Measurements from ENCODE around the gene MTHFD1L.

Gene MTHFD1L

DNA sequence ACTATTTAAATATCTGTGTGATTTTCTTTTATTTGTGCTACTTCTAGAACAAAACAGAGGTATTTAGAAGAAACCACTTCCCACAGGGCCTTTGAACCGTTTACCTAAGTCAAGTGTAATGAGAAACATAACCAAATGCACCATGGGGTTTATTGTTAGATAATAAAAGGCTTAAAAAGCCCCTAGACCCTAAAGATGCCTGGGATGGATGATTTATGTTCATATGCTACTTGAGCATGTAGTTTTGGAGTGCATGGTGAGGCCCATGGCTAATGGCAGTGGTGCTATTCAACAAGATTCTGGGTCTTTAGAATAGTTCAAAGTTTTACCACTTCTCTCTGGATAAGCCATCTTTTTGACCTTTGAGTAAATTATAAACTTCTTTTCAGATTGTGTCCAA is 65.9 kb downstream of the MTHFD1L start:
- no peak overlapping the region for H3K4me3 ChIP-seq (ENCODE audit: low read length)
- peaks cover 3% of the 10 kb centered on the region for H3K4me1 ChIP-seq (ENCODE audit: control insufficient read depth, insufficient read depth, low read length)
- H3K27me3 ChIP-seq (ENCODE audit: control insufficient read depth, insufficient read depth, low read length) = no peaks in the 10 kb centered on the region
- H3K9ac ChIP-seq (ENCODE audit: low read length) = no peak overlapping the region
- no peaks in the 10 kb centered on the region for H3K36me3 ChIP-seq (ENCODE audit: control insufficient read depth, insufficient read depth, low read length)
- H3K27ac ChIP-seq (ENCODE audit: low read depth, low read length) = no peak overlapping the region

DNA sequence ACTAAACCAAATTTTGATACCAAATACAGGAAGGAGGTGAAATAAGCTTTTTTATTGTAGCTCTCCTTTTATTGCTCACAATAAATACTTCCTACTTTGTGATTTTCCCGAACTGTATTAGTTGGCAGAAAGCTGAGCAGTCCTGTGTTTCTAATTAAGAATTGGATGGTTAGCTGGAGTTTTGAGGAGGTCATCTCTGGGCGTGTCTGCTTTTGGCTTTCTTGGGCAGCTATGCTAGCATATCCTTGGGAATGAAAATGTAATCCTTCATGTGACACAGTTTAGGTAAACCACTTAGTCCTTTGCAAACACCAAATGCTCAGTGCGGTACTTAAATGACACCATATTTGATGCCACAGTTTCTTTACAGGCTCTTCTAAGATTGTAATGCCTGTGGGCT is 67.5 kb downstream of the MTHFD1L start:
- H3K9ac ChIP-seq (ENCODE audit: low read length) = no peak overlapping the region

DNA sequence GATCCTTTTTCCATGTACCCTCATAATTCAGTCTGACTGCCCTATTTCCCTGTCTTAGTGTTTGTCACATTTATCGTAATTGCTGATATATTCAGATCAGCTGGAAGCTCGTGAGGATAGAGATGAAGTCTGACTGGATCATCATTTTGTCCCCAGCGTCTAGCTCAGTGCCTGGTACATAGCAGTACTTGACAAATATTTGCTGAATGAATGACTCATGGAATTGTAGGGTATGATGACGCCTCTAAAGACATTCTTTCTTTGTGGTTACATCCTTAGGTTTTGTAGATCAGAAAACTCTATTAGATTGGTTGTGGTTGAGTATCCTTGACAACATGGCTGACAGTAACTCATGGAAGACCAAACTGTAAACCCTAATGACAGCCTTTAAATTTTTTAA is 68.9 kb downstream of the MTHFD1L start:
- Histone ChIP-seq H3K9ac (ENCODE audit: low read length) (no peak overlapping the region), H3K4me3 (ENCODE audit: low read length) (no peak overlapping the region), H3K27ac (ENCODE audit: low read depth, low read length) (no peak overlapping the region), H3K27me3 (ENCODE audit: control insufficient read depth, insufficient read depth, low read length) (no peaks in the 10 kb centered on the region), H3K4me1 (ENCODE audit: control insufficient read depth, insufficient read depth, low read length) (peaks cover 1% of the 10 kb centered on the region), H3K36me3 (ENCODE audit: control insufficient read depth, insufficient read depth, low read length) (no peaks in the 10 kb centered on the region)

More for the DNA sequence above, 67.5 kb downstream of the MTHFD1L start:
- H3K4me3 ChIP-seq (ENCODE audit: low read length) = no peak overlapping the region
- H3K36me3 ChIP-seq (ENCODE audit: control insufficient read depth, insufficient read depth, low read length) = no peaks in the 10 kb centered on the region
- peaks cover 3% of the 10 kb centered on the region for H3K4me1 ChIP-seq (ENCODE audit: control insufficient read depth, insufficient read depth, low read length)
- H3K27ac ChIP-seq (ENCODE audit: low read depth, low read length) = no peak overlapping the region
- H3K27me3 ChIP-seq (ENCODE audit: control insufficient read depth, insufficient read depth, low read length) = no peaks in the 10 kb centered on the region

DNA sequence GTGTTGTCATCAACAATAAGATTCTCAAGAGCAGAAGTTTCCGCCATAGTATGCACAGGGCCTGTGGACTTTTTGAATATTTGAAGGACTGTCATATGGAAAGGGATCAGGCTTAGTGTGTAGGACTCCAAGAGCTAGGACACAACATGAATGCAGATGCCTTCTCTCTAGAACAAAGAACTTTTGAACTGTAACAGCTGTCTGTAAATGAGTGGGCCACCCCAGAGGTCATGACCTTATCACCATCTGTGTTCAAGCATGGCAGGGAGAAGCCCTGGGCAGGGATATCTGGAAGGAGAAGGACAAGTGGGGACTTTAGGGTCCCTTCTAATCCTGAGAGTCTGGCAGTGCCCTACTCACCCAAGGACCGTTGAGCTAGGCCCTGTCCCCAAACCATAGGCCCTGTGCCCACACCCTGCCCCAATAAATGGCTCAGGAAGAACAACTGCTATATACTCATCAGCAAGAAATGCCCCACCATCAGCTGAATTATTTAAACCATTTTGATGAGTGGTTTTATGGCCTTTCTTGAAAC is 70.6 kb downstream of the MTHFD1L start:
- Histone ChIP-seq H3K9ac (ENCODE audit: low read length) (no peak overlapping the region), H3K27ac (ENCODE audit: low read depth, low read length) (no peak overlapping the region), H3K4me3 (ENCODE audit: low read length) (no peak overlapping the region), H3K4me1 (ENCODE audit: control insufficient read depth, insufficient read depth, low read length) (no peaks in the 10 kb centered on the region), H3K27me3 (ENCODE audit: control insufficient read depth, insufficient read depth, low read length) (no peaks in the 10 kb centered on the region), H3K36me3 (ENCODE audit: control insufficient read depth, insufficient read depth, low read length) (no peaks in the 10 kb centered on the region)

DNA sequence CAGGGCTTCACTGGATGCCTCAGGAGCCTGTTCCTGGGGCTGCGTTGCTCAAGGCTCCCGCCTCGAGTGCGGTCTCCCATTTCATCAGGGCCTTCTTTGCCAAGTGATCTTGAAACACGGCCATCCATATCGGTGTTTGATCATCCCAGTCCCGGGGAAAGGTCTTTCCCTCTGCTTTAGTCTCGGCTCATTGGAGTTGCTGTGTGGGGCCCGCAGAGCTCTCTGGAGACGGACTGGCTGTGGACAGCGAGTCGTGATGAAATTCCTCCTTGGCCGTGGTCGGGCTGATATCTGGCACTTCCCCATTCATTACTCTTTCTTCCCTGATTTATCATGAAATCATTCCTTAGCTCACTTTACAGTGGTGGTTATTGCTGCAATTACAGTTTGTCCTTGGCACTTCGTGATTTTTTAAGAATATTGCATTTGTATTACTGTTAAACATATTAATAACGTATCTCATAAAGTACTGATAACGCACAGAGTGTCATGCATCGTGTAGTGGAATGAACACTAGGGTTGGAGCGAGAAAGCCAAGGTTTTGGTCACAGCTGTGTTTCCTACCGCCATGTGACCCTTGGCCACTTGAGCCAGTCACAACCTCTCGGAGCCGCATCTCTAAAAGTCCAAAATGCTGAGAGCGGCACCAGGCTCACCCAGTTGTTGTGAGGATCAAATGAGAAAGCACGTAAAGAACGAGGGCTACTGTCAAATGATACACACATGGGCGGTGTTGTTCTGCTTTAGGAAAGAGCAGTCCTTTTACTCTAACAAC is 71.8 kb downstream of the MTHFD1L start:
- Histone ChIP-seq H3K4me3 (ENCODE audit: low read length) (no peak overlapping the region), H3K4me1 (ENCODE audit: control insufficient read depth, insufficient read depth, low read length) (no peaks in the 10 kb centered on the region), H3K27me3 (ENCODE audit: control insufficient read depth, insufficient read depth, low read length) (no peaks in the 10 kb centered on the region), H3K27ac (ENCODE audit: low read depth, low read length) (no peak overlapping the region), H3K9ac (ENCODE audit: low read length) (no peak overlapping the region), H3K36me3 (ENCODE audit: control insufficient read depth, insufficient read depth, low read length) (no peaks in the 10 kb centered on the region)

DNA sequence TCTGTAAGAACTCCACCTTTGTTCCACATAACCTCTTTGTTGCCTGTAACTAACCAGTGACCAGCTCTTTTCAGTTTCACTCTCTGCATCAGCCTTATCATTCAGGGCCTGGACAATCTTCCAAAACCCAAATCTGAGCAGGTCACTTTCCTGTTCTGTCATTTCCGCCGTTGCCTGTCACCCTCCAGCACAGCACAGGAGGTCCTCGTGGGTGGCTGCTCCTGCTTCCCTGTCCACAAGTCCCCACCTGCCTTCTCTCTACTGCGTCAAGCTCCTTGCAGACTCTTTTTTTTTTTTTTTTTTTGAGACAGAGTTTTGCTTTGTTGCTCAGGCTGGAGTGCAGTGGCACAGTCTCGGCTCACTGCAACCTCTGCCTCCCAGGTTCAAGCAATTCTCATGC is 73.9 kb downstream of the MTHFD1L start:
- Histone ChIP-seq H3K9ac (ENCODE audit: low read length) (no peak overlapping the region), H3K4me1 (ENCODE audit: control insufficient read depth, insufficient read depth, low read length) (no peaks in the 10 kb centered on the region), H3K4me3 (ENCODE audit: low read length) (no peak overlapping the region), H3K27ac (ENCODE audit: low read depth, low read length) (no peak overlapping the region), H3K27me3 (ENCODE audit: control insufficient read depth, insufficient read depth, low read length) (no peaks in the 10 kb centered on the region), H3K36me3 (ENCODE audit: control insufficient read depth, insufficient read depth, low read length) (no peaks in the 10 kb centered on the region)

DNA sequence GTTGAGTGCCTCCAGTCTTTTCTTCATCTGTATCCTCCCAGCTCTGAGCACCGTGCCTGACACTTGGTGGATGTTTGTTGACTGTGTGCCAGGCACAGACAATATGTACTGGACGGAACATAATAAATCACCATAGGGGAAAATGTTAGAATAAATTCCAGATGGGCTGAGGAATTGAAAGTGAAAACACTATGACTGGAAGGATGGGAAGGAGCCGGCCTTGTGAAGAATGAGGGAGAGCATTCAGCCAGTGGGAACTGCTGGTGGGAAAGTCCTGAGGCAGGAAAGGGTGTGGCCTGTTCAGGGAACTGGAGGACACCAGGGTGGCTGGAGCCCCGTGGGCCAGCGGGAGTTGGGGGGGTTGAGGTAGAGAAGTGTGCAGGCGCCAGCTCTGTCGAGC is 75.4 kb downstream of the MTHFD1L start:
- no peak overlapping the region for H3K9ac ChIP-seq (ENCODE audit: low read length)
- H3K27me3 ChIP-seq (ENCODE audit: control insufficient read depth, insufficient read depth, low read length) = no peaks in the 10 kb centered on the region
- H3K4me3 ChIP-seq (ENCODE audit: low read length) = no peak overlapping the region
- H3K27ac ChIP-seq (ENCODE audit: low read depth, low read length) = no peak overlapping the region
- H3K4me1 ChIP-seq (ENCODE audit: control insufficient read depth, insufficient read depth, low read length) = no peaks in the 10 kb centered on the region
- H3K36me3 ChIP-seq (ENCODE audit: control insufficient read depth, insufficient read depth, low read length) = no peaks in the 10 kb centered on the region

DNA sequence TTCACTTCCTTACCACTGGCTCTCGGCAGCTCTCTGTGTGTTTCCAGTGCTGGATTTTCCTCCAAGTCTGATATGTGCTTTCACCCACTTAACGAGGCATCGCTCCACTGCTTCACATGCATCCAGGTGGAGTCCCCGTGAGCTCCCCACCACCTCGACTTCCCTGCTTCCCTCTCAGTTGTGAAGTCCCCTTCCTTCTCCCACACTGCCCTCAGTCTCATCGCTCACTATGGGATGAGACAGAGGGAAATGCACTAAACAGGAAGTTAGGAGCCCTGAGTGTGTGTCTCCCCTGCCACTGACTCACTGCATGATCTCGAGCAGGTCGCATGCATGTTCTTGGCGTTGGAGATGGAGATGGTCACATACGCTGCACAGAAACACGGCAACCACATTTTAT is 84.0 kb downstream of the MTHFD1L start:
- Histone ChIP-seq H3K27me3 (ENCODE audit: control insufficient read depth, insufficient read depth, low read length) (no peaks in the 10 kb centered on the region), H3K4me3 (ENCODE audit: low read length) (no peak overlapping the region), H3K27ac (ENCODE audit: low read depth, low read length) (no peak overlapping the region), H3K9ac (ENCODE audit: low read length) (no peak overlapping the region), H3K36me3 (ENCODE audit: control insufficient read depth, insufficient read depth, low read length) (no peaks in the 10 kb centered on the region), H3K4me1 (ENCODE audit: control insufficient read depth, insufficient read depth, low read length) (no peaks in the 10 kb centered on the region)

DNA sequence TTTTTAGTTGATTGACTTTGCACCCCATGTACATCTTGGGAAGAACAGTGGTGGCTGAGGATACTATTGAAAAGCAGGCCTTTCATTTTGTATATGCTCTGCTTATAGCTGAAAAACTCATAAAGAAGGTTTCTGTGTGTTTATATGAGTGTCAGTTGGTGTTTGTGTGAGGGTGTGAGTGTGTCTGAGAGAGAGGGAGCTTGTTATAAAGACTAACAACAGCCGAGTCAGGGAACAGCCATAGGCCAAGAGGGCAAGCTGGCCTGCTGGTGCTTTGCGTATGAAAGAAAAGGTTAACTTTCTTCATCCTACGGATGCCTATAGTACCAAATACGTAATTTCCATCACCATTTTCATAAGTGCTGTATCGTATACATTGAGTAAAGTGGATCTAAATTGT is 88.3 kb downstream of the MTHFD1L start:
- no peaks in the 10 kb centered on the region for H3K27me3 ChIP-seq (ENCODE audit: control insufficient read depth, insufficient read depth, low read length)
- H3K4me1 ChIP-seq (ENCODE audit: control insufficient read depth, insufficient read depth, low read length) = no peaks in the 10 kb centered on the region
- H3K27ac ChIP-seq (ENCODE audit: low read depth, low read length) = no peak overlapping the region
- no peak overlapping the region for H3K9ac ChIP-seq (ENCODE audit: low read length)
- H3K36me3 ChIP-seq (ENCODE audit: control insufficient read depth, insufficient read depth, low read length) = no peaks in the 10 kb centered on the region
- H3K4me3 ChIP-seq (ENCODE audit: low read length) = no peak overlapping the region

DNA sequence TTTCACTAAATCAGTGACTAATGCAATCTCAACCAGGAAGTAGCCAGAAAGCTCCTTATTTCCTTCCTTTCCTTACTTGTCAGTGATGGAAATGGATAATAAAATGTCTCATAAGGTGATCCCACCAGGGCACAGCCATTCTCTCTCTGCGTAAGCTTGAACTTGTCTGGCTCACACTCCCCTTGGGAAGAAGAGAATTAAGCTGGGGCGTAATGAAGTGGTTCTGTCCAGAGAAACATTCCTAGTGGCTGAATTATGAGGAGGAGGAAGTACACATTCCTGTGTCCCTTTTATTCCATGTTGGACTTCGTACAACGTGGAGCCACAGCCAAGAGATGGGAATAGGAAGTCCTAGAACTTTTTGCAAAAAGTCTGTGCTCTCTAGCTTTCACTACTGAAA is 93.7 kb downstream of the MTHFD1L start:
- Histone ChIP-seq H3K36me3 (ENCODE audit: control insufficient read depth, insufficient read depth, low read length) (no peaks in the 10 kb centered on the region), H3K27me3 (ENCODE audit: control insufficient read depth, insufficient read depth, low read length) (no peaks in the 10 kb centered on the region), H3K4me1 (ENCODE audit: control insufficient read depth, insufficient read depth, low read length) (no peaks in the 10 kb centered on the region), H3K4me3 (ENCODE audit: low read length) (no peak overlapping the region), H3K9ac (ENCODE audit: low read length) (no peak overlapping the region), H3K27ac (ENCODE audit: low read depth, low read length) (no peak overlapping the region)

DNA sequence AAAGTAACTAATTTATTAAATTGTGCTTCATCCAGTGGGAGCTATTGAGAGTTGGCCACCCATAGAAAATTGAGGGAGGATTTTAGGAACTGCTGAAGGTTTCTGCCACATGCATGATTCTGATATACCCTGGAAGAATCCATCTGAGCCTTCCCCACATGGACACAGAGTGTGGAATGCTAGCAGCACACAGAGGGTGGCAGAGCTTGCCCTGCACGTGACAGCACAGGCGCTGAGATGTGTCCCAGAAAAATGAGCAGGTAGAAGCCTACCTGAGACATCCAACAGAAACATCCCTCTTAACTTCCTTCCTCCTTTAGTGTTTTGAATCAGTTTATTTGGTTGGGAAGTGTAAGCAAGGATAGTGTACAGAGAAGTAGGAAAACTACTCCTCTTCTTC is 96.9 kb downstream of the MTHFD1L start:
- H3K4me1 ChIP-seq (ENCODE audit: control insufficient read depth, insufficient read depth, low read length) = no peaks in the 10 kb centered on the region
- H3K27me3 ChIP-seq (ENCODE audit: control insufficient read depth, insufficient read depth, low read length) = no peaks in the 10 kb centered on the region
- H3K27ac ChIP-seq (ENCODE audit: low read depth, low read length) = no peak overlapping the region
- H3K36me3 ChIP-seq (ENCODE audit: control insufficient read depth, insufficient read depth, low read length) = no peaks in the 10 kb centered on the region
- no peak overlapping the region for H3K4me3 ChIP-seq (ENCODE audit: low read length)
- H3K9ac ChIP-seq (ENCODE audit: low read length) = no peak overlapping the region

DNA sequence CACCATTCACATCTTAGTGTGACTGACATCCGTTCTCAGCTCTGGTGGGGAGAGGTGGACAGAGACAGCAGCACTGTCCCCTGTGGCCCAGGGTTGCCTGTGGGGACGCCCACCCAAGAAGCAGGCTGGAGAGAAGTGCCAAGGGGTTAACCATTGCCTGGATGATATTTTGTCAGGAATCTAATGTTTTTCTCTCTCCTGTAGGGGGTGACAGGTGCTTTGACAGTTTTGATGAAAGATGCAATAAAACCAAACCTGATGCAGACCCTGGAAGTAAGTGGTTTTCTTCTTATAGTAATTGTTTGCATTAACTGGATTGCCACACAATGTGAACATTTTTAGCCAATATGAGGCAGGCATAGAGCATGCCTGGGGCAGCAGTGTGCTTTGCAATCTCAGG is 99.3 kb downstream of the MTHFD1L start:
- no peak overlapping the region for H3K27ac ChIP-seq (ENCODE audit: low read depth, low read length)
- no peaks in the 10 kb centered on the region for H3K36me3 ChIP-seq (ENCODE audit: control insufficient read depth, insufficient read depth, low read length)
- H3K27me3 ChIP-seq (ENCODE audit: control insufficient read depth, insufficient read depth, low read length) = no peaks in the 10 kb centered on the region
- H3K4me3 ChIP-seq (ENCODE audit: low read length) = no peak overlapping the region
- no peaks in the 10 kb centered on the region for H3K4me1 ChIP-seq (ENCODE audit: control insufficient read depth, insufficient read depth, low read length)
- no peak overlapping the region for H3K9ac ChIP-seq (ENCODE audit: low read length)

DNA sequence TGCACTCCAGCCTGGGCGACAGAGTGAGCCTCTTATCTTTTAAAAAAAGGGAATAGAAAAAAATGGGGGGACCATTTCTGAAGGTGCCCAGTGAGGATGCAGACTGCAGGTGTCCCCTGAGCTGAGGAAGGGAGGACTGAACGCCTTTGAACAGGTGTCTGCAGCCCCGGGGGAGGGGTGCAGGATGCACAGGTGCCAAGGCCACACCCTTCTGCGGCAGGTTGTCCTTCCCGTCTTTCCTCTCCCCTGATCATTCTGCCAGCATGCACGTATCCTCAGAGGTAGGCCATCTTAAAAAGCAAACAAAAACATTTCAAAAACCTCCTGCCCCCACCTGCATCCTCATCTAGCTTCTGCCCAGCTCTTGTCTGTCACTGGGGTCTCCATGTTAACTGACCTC is 101.3 kb downstream of the MTHFD1L start:
- no peak overlapping the region for H3K4me3 ChIP-seq (ENCODE audit: low read length)
- no peaks in the 10 kb centered on the region for H3K36me3 ChIP-seq (ENCODE audit: control insufficient read depth, insufficient read depth, low read length)
- no peak overlapping the region for H3K27ac ChIP-seq (ENCODE audit: low read depth, low read length)
- H3K9ac ChIP-seq (ENCODE audit: low read length) = no peak overlapping the region
- H3K27me3 ChIP-seq (ENCODE audit: control insufficient read depth, insufficient read depth, low read length) = no peaks in the 10 kb centered on the region
- H3K4me1 ChIP-seq (ENCODE audit: control insufficient read depth, insufficient read depth, low read length) = no peaks in the 10 kb centered on the region
